NCI-H2081 treated with DMSO at 0.1 percent for 48 hours (cell line): ENCODE measurements around the gene ARHGAP26.

Experiments
- DNase-seq: peaks from one replicate; lab custom pipeline; 2025; lab: John Stamatoyannopoulos, UW

Gene ARHGAP26

GRCh38 chr5:142849466-142849865 lies 79.3 kb downstream of the ARHGAP26 start:
- no peak for DNase-seq

DNA sequence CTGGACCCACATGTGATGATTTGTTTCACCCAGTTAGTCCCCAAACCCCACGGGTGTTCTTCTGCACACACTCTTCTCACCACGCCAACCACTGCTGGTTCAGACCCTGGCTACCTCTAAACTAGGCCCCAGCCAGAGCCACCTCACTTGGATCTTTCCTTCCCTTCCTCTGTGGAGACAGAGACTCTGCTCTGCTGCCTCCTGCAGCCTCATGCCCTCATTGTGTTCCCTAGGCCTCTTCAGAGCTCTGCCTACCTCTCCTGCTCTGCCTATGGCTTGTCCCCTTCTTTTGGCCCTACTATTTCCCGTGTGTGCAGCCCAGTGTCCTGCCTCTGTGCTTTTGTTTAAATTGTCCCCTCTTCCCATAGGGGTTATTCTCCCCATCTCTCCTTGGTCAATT lies 79.7 kb downstream of the ARHGAP26 start:
- no peak for DNase-seq

GRCh38 chr5:142851731-142852130 lies 81.6 kb downstream of the ARHGAP26 start:
- no peak for DNase-seq

DNA sequence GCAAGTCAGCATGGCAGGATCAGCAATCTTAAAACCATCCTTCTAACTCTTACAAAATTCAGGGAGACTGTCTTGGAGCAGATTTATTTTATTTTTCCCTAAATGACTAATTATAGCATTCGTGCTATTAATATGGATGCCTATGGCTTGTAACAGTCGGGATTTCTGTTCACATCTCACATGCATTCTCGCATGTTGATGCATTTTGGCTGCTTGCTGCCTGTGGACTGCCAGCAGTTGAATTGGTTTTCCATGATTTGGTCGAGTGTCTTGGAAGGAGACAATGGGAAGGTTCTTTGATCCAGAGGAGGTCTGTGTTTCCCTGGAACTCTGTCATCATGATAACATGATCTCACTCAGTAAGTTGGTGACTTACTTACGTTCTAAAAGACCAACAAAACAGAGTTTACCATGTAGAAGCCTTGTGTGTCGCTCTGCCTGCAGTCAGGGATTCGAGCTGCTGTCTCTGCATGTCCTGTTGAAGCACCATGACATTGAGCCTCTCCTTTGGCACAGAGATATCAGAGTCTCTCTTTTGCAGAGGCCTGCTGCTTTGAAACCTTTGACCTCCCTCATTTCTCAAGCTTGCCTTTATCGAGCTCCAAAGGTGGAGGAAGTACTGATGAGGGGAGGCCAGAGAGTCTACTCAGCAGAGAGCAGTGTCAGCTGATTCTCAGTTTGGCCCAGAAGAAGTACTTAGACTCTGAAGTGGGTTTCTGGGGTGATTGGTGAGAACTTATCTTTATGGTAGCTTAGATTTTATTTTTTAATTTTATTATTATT lies 82.4 kb downstream of the ARHGAP26 start:
- no peak for DNase-seq

- no peak for DNase-seq
Observed at GRCh38 chr5:142853682-142854081, 83.5 kb downstream of the ARHGAP26 start.

DNA sequence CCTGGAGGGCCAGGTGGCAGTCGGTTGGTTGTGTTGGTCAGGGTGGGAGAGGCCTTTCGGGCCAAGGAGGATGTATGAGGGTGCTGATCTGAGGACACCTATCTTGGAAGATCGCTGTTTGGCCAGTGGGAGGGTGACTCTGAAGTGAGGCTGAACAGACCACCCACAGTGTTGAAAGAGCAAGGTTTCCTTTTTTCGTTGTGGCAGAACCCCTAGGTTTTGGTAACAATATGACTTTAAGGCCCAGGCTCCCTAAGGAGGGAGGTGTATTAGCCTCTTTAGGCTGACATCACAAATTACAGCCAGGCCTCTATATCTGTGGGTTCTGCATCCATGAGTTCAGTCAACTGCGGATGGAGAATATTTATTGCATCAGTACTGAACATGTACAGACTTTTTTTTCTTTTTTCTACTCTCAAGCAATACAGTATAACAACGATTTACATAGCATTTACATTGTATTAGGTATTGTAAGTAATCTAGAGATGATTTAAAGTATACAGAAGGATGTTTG lies 86.1 kb downstream of the ARHGAP26 start:
- DNase-seq = no peak

- DNase-seq = no peak
Observed at GRCh38 chr5:142857405-142857804, 87.2 kb downstream of the ARHGAP26 start.

DNA sequence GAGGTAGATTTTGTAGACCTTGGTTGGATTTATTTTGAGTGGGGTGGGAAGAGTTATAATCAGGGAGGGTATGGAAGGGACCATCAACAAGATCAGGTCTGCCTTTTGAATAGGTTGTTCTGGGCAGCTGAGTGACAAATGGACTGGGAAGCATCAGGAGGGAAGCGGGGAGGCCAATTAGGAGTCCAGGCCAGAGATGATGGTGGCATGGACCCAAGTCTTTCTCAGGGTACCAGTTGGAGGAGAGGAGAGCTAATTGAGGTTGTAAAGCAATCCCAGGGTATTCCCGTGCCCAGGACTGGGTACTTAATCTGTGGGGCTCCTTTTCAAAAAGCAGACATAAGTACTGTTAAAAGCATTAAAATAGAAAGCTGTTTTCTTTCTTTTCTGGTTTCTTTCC lies 88.9 kb downstream of the ARHGAP26 start:
- no peak for DNase-seq

DNA sequence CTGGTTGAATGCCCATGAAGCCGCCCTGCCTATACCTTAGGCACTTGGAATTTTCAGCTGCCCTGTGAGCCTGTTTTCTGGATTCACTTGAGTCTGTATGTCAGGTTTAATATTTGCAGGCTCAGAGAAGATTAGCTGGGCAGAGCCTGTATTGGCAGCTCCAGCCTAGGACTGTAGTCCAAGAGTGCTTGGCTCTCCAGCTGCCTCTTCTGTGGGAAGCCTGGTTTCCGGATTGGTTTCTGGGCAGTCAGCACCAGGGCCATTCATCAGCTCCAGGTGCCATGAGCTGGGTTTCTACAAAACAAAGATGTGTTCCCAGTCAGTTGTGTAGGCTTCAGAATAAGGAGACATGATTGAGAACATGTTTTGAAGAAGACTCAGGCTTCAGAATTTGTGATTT lies 90.1 kb downstream of the ARHGAP26 start:
- DNase-seq = no peak

GRCh38 chr5:142861011-142861410 lies 90.8 kb downstream of the ARHGAP26 start:
- no peak for DNase-seq

DNA sequence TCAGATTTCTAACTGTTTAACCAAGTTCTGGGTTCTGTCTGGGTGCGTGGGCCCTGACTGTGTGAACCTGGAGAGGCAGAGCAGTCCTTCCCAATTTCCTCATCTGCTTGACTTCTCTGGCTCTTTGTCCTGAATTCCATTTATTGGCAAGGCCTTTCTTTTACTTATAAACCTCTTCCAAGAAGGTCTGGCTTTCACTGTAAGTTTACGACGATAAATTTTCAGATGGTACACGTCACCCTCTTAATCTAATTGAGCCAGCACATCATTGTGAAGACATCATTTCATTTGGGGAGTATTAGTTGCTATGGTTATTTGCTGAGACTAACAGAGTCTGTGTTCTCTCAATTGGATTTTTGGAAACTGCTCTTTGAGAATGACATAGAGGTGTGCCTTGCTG lies 92.4 kb downstream of the ARHGAP26 start:
- DNase-seq = no peak

DNA sequence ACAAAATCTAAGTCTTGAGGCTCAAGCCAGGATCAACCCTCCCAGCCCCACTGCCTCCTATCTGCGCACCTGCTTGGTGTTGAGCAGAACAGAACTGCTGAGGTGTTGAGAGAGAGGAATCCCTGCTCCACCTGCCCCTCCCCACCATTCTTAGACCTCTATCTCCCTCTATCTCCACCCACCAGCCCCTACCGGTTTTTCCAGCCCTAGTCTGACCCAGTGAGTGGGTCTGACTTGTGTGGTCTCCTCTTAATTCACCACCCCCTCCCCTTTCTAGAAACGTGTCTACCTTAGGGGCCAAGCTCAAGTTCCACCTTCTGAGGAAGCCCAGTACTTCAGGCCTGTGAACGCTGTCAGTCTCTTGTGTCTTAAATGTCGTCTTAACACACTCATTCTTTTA lies 93.7 kb downstream of the ARHGAP26 start:
- DNase-seq = no peak

DNA sequence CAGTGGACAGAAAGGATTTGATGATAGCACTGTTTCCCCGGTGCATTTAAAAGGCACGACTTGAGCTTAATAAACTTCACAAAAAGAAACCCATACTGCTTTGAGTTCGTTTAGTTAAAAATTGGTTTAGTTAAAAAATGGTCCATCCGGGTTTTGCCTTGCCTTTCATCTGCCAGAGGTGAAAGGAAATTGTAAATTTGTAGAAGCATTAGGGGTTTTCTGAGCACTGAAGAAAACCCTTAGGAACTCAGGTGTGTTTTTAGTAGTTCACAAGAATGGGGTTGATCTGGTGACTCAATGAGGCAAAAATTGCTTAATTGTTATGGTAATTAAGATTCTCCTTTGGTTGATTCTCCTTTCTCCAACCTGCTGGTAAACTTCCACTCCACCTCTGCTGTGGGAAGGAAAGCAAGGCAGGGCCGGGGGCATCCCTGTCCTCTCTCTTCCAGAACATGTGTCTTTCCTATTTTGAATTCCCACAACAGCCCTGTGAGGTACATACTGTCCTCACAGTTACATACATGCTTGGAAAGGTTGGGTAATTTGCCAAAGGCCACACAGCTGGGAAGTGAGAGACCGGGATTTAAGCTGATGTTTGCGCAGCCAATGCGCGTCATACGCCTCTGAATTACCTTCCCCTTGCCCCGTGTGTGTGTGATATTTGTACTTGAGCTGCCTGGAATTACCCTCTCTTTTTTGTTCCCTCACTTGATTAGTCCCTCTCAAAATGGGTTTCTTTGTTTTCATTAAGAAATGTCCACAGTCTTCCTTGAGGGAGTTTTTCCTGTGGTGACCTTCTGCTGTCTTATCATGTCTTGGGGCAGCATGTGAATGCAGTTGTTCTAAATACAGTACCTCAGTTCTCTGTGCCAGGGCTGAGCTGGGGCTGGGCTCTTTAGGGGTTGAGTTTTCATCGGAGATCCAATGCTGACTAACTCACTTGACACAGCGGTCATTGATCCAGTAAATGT lies 94.4 kb downstream of the ARHGAP26 start:
- DNase-seq = no peak

- DNase-seq = no peak
Observed at GRCh38 chr5:142865631-142866030, 95.5 kb downstream of the ARHGAP26 start.

- DNase-seq = no peak
Observed at GRCh38 chr5:142866563-142867275, 96.5 kb downstream of the ARHGAP26 start.

DNA sequence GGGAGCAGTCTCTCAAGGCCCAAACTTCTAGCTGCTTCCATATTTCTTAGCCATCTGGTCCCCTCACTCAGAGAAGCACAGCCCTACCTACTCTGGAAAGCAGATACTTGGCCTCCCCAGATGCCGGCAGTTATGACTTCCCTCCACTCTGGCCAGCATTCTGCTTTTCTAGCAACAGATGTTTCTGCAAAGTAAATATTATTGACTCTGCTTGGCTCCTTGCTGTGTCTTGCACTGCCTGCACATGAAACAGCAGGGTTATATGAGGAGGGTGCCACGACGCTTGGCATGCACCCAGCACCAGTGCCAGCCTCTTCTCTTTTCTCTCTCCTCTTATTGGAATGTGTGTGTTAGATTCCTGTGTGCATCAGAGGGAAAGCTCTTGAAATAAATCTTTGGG lies 99.7 kb downstream of the ARHGAP26 start:
- no peak for DNase-seq

GRCh38 chr5:142870532-142871362 lies 100.6 kb downstream of the ARHGAP26 start:
- DNase-seq = no peak

DNA sequence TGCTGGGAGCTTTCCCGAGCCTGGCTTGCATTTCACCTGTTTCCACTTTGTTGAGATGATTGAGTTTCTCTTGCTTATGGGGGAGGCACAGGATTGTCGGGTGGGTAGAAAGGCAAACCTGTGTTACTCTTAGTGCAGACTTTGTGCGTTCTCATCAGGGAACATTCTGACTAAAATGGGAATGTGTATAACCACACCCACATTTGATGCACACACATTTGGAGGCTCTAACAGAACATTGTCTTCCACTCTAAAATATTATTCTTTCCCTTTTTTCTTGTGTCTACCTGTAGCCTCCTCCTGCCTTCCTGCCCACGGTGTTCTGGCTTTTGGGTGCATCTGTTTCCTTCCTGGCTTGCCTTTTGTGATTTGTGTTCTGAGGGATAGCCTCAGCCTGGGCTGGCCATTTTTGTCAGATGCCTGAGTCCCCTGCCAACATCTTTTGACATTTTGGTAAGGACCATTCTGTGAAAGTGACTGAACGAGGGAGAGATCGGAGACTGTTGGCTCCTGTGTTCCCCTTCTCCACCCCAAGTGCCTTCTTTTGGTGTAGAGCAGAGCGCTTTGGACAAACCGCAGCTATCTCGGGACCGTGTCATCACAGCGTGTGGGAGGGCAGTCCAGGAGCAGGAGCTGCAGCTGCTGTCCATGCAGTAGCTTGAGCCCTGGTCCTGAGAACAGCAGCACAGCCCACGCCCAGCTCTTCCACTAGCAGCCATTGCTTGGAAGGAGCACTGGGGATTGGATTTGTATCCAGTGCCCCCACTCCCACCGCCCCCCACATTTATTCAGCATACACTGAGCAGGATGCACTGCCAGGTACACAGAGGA lies 101.4 kb downstream of the ARHGAP26 start:
- no peak for DNase-seq

GRCh38 chr5:142872217-142872616 lies 102.0 kb downstream of the ARHGAP26 start:
- DNase-seq = no peak

DNA sequence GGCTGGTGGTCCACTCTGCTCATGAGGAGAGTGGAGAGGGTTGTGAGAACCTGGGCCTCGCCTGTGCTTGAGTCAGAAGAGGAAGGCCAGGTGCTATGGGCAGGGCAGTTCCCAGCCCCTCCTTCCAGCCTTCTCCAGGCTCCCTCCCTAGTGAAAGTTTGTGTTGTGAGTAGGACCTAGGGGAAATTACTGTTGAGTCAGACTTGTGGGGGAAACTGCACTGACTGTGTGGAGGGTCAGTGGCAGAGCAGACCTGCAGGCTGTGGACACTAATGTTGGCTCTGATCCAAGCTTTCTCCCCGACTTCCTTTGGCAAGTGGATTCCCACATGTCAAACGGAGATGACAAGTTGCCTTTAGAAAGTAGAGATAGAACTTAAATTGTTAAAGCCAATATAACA lies 102.6 kb downstream of the ARHGAP26 start:
- no peak for DNase-seq
